ENCODE results near the gene VPS51.

VPS51 gene

DNA sequence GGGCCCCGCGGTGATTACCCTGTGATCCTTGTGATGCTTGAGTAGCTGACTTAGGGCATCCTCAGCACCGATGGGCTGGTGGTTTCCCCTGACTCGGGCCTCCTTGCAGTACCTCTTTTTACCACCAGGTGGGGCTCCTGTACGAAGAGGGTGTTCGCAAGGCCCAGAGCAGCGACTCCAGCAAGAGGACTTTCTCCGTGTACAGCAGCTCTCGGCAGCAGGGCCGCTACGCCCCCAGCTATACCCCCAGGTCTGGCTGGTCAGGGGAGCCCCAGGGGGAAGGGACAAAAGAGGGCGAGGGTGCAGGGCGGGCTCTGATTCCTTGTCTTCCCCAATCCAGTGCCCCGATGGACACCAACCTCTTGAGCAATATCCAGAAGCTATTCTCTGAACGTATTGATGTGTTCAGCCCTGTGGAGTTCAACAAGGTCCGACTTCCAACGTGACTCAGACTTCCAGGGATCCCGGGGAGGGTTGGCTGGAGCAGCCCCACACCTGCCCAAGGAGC lies 14.4 kb downstream of the VPS51 start:
- TF ChIP-seq, protein P1, sequence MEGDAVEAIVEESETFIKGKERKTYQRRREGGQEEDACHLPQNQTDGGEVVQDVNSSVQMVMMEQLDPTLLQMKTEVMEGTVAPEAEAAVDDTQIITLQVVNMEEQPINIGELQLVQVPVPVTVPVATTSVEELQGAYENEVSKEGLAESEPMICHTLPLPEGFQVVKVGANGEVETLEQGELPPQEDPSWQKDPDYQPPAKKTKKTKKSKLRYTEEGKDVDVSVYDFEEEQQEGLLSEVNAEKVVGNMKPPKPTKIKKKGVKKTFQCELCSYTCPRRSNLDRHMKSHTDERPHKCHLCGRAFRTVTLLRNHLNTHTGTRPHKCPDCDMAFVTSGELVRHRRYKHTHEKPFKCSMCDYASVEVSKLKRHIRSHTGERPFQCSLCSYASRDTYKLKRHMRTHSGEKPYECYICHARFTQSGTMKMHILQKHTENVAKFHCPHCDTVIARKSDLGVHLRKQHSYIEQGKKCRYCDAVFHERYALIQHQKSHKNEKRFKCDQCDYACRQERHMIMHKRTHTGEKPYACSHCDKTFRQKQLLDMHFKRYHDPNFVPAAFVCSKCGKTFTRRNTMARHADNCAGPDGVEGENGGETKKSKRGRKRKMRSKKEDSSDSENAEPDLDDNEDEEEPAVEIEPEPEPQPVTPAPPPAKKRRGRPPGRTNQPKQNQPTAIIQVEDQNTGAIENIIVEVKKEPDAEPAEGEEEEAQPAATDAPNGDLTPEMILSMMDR (IDR thresholded peaks at IDR 0.05): peak; percentile 98

DNA sequence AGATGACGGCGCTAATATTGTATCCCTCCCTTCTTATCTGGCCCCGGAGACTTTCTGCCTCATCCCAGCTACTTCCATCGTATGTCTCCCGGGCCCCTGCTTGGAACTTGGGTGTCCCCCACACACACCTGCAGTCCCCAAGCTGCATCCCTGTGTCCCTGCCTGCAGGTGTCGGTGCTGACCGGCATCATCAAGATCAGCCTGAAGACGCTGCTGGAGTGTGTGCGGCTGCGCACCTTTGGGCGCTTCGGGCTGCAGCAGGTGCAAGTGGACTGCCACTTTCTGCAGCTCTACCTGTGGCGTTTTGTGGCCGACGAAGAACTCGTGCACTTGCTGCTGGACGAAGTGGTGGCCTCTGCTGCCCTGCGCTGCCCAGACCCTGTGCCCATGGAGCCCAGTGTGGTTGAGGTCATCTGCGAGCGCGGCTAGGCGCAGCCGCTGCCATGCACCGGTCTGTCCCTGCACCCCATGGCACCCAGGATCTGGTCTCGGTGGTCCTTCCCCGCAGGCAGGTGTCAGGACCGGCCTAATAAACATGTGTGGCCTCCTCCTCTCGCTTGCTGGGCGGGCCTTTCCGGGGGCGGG lies 15.2 kb downstream of the VPS51 start:
- DNase-seq (ENCODE audit: low spot score): no peak
- Histone ChIP-seq H3K27ac (peak overlapping the region in 1 of 2 donors; percentile 62), H3K4me3 (peak overlapping the region; percentile 76)
- TF ChIP-seq, protein P1 (IDR thresholded peaks at IDR 0.05): no peak

More for the DNA sequence above, 14.4 kb downstream of the VPS51 start:
- no peak overlapping the region for H3K4me3 ChIP-seq
- peak; percentile 90 for DNase-seq (ENCODE audit: low spot score)
- peak overlapping the region in 1 of 2 donors; percentile 62 for H3K27ac ChIP-seq

DNA sequence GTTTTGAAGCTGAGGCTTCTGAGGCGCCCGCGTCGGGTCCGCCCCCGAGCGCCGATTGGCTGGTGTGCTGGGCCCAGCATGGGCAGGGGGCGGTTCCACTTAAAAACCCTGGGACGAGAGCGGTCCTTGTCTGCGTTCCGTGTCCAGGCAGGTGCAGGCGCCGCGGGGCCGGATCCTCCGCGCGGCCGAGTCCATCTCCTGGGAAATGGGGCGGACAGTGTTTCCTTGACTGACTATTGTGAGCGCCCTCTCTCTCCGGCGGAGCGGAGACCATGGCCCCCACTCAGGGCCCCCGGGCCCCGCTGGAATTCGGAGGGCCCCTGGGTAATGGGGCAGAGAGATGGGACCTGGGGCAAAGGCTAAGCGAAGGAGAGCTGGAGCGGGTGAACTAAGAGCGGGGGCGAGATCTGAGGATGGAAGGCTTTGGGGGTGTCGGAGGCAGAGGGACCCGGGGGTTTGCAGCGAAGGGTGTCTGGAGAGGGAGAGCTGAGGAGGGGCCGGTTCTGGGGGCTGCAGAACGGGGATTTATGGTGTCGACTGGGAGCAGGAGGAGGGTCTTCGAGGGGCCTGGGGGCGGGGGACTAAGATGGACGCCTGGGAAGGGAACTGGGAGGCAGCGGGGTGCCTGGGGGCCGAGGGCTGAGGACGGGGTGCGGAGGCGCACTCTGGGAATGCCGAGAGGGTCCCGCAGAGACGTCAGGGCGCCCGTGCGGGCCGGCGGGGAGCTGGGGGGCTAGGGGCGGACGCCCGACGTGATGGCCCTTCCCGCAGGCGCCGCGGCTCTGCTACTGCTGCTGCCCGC lies 15.9 kb downstream of the VPS51 start, which contains the start of gene TM7SF2:
TM7SF2 (plus strand) TSS at position 129 of the 802 bp plus-strand sequence; CDS start at position 273, 144 bp downstream.
- peak; percentile 93 for DNase-seq (ENCODE audit: low spot score)
- peak within 1 kb of the TSS in 1 of 2 donors; percentile 62 for H3K27ac ChIP-seq
- H3K4me3 ChIP-seq: peak within 1 kb of the TSS; percentile 76
- TF ChIP-seq, protein P1 (IDR thresholded peaks at IDR 0.05): no peak

DNA sequence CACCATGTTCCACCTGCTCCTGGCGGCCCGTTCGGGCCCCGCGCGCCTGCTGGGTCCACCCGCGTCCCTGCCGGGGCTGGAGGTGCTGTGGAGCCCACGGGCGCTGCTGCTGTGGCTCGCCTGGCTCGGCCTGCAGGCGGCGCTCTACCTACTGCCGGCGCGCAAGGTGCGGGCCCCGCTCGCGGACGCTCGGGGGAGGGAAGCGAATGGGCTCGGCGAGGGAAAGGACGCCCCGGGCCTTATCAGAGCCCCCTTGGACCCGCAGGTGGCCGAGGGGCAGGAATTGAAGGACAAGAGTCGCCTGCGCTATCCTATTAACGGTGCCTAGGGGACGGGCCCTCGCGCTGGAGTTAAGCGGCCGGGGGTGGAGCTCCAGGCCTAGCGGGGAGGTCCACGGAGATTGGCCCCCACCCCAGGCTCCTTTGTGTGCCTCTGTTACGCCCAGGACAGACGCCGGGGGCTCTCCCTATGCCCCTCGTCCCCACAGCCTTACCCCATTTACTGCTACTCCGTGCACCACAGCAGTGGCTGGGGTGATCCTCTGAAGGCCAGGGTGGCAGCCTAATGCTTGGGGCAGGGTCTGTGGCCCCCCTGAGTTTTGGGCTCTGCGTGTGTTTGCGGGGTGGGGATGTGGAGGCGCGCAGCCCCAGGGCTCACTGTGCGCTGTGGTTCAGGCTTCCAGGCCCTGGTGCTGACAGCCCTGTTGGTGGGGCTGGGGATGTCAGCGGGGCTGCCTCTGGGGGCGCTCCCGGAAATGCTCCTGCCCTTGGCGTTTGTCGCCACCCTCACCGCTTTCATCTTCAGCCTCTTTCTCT lies 16.7 kb downstream of the VPS51 start:
- peak overlapping the region; percentile 76 for H3K4me3 ChIP-seq
- H3K27ac ChIP-seq: peak overlapping the region in 1 of 2 donors; percentile 62
- TF ChIP-seq, protein P1 (IDR thresholded peaks at IDR 0.05): peak; percentile 87
- no peak for DNase-seq (ENCODE audit: low spot score)

DNA sequence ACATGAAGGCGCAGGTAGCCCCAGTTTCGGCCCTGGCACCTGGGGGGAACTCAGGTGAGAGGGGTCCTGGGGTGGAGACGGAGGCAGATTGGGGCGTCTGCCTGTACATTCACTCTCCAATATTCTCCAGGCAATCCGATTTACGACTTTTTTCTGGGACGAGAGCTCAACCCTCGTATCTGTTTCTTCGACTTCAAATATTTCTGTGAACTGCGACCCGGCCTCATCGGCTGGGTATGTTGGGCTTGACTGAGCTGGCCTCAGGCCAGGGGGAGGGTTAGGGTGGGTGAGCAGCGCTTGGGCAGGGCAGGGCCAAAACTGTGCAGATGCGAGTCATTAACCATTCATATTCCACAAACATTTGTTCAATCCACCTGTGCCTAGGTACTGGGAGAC lies 17.3 kb downstream of the VPS51 start:
- H3K27ac ChIP-seq: no peak overlapping the region
- H3K4me3 ChIP-seq: peak overlapping the region; percentile 76
- no peak for DNase-seq (ENCODE audit: low spot score)
- TF ChIP-seq, protein P1 (IDR thresholded peaks at IDR 0.05): no peak

DNA sequence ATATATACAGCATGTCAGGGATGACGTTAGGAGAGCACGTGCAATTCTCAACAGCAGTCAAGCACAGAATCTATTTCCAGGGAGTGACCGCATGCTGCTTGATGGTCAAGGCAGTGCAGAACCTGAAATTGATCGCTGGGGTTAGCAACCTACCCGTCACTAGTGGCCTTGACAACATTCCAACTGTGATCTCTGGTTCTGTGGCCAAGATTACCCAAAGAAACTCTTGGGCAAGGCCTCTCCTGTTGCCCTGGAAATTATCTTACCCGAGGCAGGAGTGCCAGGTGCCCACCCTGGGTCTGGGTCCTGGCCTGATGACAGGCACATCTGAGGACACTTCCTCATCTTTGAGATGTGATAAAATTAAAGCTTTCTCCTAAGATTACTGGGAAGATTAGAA lies 17.8 kb downstream of the VPS51 start:
- TF ChIP-seq, protein P1 (IDR thresholded peaks at IDR 0.05): no peak
- H3K4me3 ChIP-seq: no peak overlapping the region
- DNase-seq (ENCODE audit: low spot score): no peak
- H3K27ac ChIP-seq: no peak overlapping the region
